Tibial nerve (tissue), 4 donors: ENCODE measurements around the gene OR6C1. TPM values are rescaled to one million over a fixed set of nuclear protein-coding genes. Genes with fewer than 3 reads are reported as not detected.
"Not testable (repeated sequence)": the region's sequence is repeated elsewhere in the genome, so short reads cannot be mapped to it uniquely, and the experiment has no call there.

Source experiments
- DNase-seq, 2 donors: peaks; one replicate each; pipeline ENCODE4 v3.0.0-alpha.2; 2019; ENCODE audit warnings: low spot score in 2 of 2
- H3K27ac ChIP-seq, 4 donors: fragments of 200-600 bp; sonication (generic) in 3 of 4; one replicate each; pipeline ENCODE4 v1.5.1; 2017 to 2019; ENCODE audit warnings: mild to moderate bottlenecking in 1 of 4
- H3K27me3 ChIP-seq, 2 donors: fragments of 200-600 bp; sonication (generic) in 1 of 2; one replicate each; pipeline versions ENCODE4 v1.5.1 to v1.6.0; 2017 to 2019
- H3K36me3 ChIP-seq, 3 donors: fragments of 200-600 bp; sonication (generic); one replicate each; pipeline ENCODE4 v1.5.1; 2018 to 2019
- H3K4me1 ChIP-seq, 4 donors: fragments of 200-600 bp; sonication (generic) in 3 of 4; one replicate each; pipeline ENCODE4 v1.5.1; 2017 to 2019
- H3K4me3 ChIP-seq, 4 donors: fragments of 200-600 bp; sonication (generic) in 3 of 4; one replicate each; pipeline ENCODE4 v1.5.1; 2017 to 2019; ENCODE audit warnings: mild to moderate bottlenecking in 1 of 4, moderate library complexity in 1 of 4
- H3K9me3 ChIP-seq, 4 donors: fragments of 200-600 bp; sonication (generic) in 3 of 4; one replicate each; pipeline ENCODE4 v1.5.1; 2017 to 2019
- CTCF ChIP-seq, 5 experiments: fragments of 200-600 bp in 3 of 5; fragments of 450-650 bp in 2 of 5; sonication (generic) in 3 of 5; IDR thresholded peaks; one replicate each; pipeline ENCODE4 v1.5.1; 2016 to 2019; ENCODE audit warnings: antibody characterized with exemption in 5 of 5, mild to moderate bottlenecking in 3 of 5, moderate library complexity in 2 of 5
- EP300 ChIP-seq, 2 donors: sonication (generic); formaldehyde crosslinking; IDR thresholded peaks; one replicate each; pipeline ENCODE4 v1.6.1; 2017; ENCODE audit warnings: antibody characterized with exemption in 2 of 2, mild to moderate bottlenecking in 1 of 2
- POLR2A ChIP-seq, 2 donors: fragments of 450-650 bp; IDR thresholded peaks; one replicate each; pipeline ENCODE4 v1.6.1; 2017; ENCODE audit warnings: antibody characterized with exemption in 2 of 2, mild to moderate bottlenecking in 2 of 2, moderate library complexity in 2 of 2
- WGBS, 2 donors: methylation state at CpG; one replicate each; pipeline ENCODE4 v1.1.5; 2018; 5-methylcytosine and 5-hydroxymethylcytosine counted together
- total RNA-seq, 4 donors: library from RNA; depleted of rRNA; stranded (reverse); fragments of >200 nt; gene quantifications; one replicate each; pipeline ENCODE4 v1.1.0, GENCODE V29; 2016

OR6C1 gene
- total RNA-seq: not detected

GRCh38 chr12:55314043-55314442 lies at the start of gene OR6C1:
OR6C1 (plus strand) TSS chr12:55314343; CDS start chr12:55320600, 6,257 bp downstream.
- H3K9me3 ChIP-seq: no peaks in the 10 kb centered on the region
- H3K27ac ChIP-seq: no peak within 1 kb of the TSS
- no peaks in the 10 kb centered on the region for H3K36me3 ChIP-seq
- no peak within 1 kb of the TSS for H3K4me3 ChIP-seq
- no peaks in the 10 kb centered on the region for H3K27me3 ChIP-seq
- DNase-seq: no peak
- H3K4me1 ChIP-seq: no peaks in the 10 kb centered on the region
- TF ChIP-seq POLR2A (IDR thresholded peaks at IDR 0.05) (no peak), CTCF (IDR thresholded peaks at IDR 0.05) (no peak), EP300 (IDR thresholded peaks at IDR 0.05) (no peak)
- 85% methylated on average over 2 of the region's 2 CpGs for WGBS, 2 donors

- no peak overlapping the region for H3K4me3 ChIP-seq
- no peaks in the 10 kb centered on the region for H3K27me3 ChIP-seq
- 13 to 19% methylated on average over 2 of the region's 2 CpGs for WGBS, 2 donors
- no peaks in the 10 kb centered on the region for H3K36me3 ChIP-seq
- H3K4me1 ChIP-seq: no peaks in the 10 kb centered on the region
- TF ChIP-seq CTCF (IDR thresholded peaks at IDR 0.05) (no peak), EP300 (IDR thresholded peaks at IDR 0.05) (no peak)
- DNase-seq: no peak
- peak overlapping the region in 2 of 4 donors; percentile 5 to 17 for H3K27ac ChIP-seq
- H3K9me3 ChIP-seq: peaks cover 0 to 5% (median 0%) of the 10 kb centered on the region in 4 donors
Measured at GRCh38 chr12:55280991-55281390, 33.2 kb upstream of the OR6C1 start.

- no peak for DNase-seq
- WGBS, 2 donors: 44 to 46% methylated on average over 2 of the region's 2 CpGs
- Histone ChIP-seq H3K4me1 (no peaks in the 10 kb centered on the region), H3K9me3 (no peaks in the 10 kb centered on the region), H3K4me3 (no peak overlapping the region), H3K27me3 (no peaks in the 10 kb centered on the region), H3K27ac (no peak overlapping the region), H3K36me3 (no peaks in the 10 kb centered on the region)
- TF ChIP-seq CTCF (IDR thresholded peaks at IDR 0.05) (no peak), POLR2A (IDR thresholded peaks at IDR 0.05) (no peak), EP300 (IDR thresholded peaks at IDR 0.05) (no peak)
Measured at GRCh38 chr12:55289999-55290398, 24.1 kb upstream of the OR6C1 start.

DNA sequence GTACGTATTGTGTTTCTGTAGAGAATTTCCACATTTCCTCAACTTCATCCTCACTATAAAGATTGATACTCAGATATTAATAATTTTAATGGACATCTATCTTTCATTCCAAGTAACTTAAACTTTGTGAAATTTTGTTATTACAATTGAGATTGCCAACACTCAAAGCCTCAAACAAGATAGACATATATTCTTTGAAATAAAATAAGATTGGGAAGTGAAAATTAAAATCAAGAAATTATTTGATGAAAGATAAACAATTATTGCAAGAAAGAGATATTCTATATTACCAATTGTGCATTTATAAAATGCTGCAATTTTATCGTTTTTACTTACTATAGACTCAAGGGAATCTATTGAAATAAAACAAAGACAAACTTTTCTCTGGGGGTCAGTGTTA lies 17.7 kb upstream of the OR6C1 start, which contains the start of gene OR6C6:
Gene OR6C6 (minus strand): TSS at position 101 of the 400 bp plus-strand sequence. CDS start 1,337 bp downstream, outside the sequence.
- 61 to 62% methylated on average over 2 of the region's 2 CpGs for whole genome bisulfite sequencing, 2 donors
- Histone ChIP-seq H3K4me3 (no peak within 1 kb of the TSS), H3K9me3 (no peaks in the 10 kb centered on the region), H3K36me3 (no peaks in the 10 kb centered on the region), H3K27me3 (no peaks in the 10 kb centered on the region), H3K27ac (no peak within 1 kb of the TSS), H3K4me1 (no peaks in the 10 kb centered on the region)
- TF ChIP-seq POLR2A (IDR thresholded peaks at IDR 0.05) (no peak), EP300 (IDR thresholded peaks at IDR 0.05) (no peak)
- no peak for DNase-seq

DNA sequence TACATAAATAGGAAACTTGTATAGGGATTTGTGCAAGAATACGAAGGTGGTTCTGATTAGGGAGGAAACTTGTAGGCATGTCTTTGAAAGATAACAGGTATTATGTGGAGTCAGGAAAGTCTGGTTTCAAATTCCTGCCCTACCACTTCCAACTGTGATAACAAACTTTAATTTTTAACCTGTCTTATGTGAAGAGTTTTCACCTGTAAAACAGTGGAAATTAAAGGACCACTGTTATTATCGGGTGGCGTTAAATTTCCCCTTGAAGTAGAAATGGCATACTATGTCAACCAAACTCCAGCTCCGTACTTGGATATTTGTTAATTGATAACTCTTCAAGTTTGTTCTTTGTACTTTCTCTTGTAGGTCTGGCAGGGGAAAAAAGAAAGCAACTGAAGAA lies 6.1 kb downstream of the OR6C1 start:
- Histone ChIP-seq H3K36me3 (no peaks in the 10 kb centered on the region), H3K4me1 (no peaks in the 10 kb centered on the region), H3K9me3 (no peaks in the 10 kb centered on the region), H3K4me3 (no peak overlapping the region), H3K27me3 (no peaks in the 10 kb centered on the region), H3K27ac (no peak overlapping the region)
- no peak for DNase-seq
- WGBS, 2 donors: 65 to 84% methylated on average over 4 of the region's 4 CpGs
- TF ChIP-seq CTCF (IDR thresholded peaks at IDR 0.05) (no peak), EP300 (IDR thresholded peaks at IDR 0.05) (no peak), POLR2A (IDR thresholded peaks at IDR 0.05) (no peak)

GRCh38 chr12:55325801-55326200 lies 11.7 kb downstream of the OR6C1 start:
- H3K27me3 ChIP-seq, H3K9me3 ChIP-seq, H3K27ac ChIP-seq, H3K36me3 ChIP-seq, H3K4me1 ChIP-seq, H3K4me3 ChIP-seq, DNase-seq: not testable (repeated sequence)
- 90 to 91% methylated on average over 6 of the region's 6 CpGs for WGBS, 2 donors
